WI38 (cell line): ENCODE results near the gene TAS2R20.

Experiments used
- H3K4me3 ChIP-seq: 2 replicates; pipeline ENCODE4 v1.5.1; 2011; ENCODE audit warnings: low read depth, mild to moderate bottlenecking, control low read depth, low read length
- CTCF ChIP-seq: IDR thresholded peaks from 2 replicates; pipeline ENCODE4 v1.5.1; 2012; ENCODE audit warnings: low read depth, mild to moderate bottlenecking, control low read depth, low read length

Gene TAS2R20

GRCh38 chr12:10986812-10987211, 11.3 kb downstream of the TAS2R20 start, which contains the start of gene TAS2R50:
Gene TAS2R50, minus strand, starts transcription at chr12:10986912. Its CDS starts 52 bp downstream, at chr12:10986860.
- no peak for TF ChIP-seq CTCF

GRCh38 chr12:10982244-10982643, 15.9 kb downstream of the TAS2R20 start:
- no peak overlapping the region for H3K4me3 ChIP-seq
- TF ChIP-seq CTCF = no peak

More at GRCh38 chr12:10986812-10987211, 11.3 kb downstream of the TAS2R20 start, which contains the start of gene TAS2R50:
- H3K4me3 ChIP-seq = no peak within 1 kb of the TSS

GRCh38 chr12:10974965-10975364, 23.1 kb downstream of the TAS2R20 start:
- no peak overlapping the region for H3K4me3 ChIP-seq
- TF ChIP-seq CTCF = no peak

- TF ChIP-seq CTCF = no peak
- H3K4me3 ChIP-seq = no peak overlapping the region
Measured at GRCh38 chr12:10968765-10969456, 29.2 kb downstream of the TAS2R20 start.

- no peak for TF ChIP-seq CTCF
- no peak overlapping the region for H3K4me3 ChIP-seq
Measured at GRCh38 chr12:10967409-10967808, 30.7 kb downstream of the TAS2R20 start.

- no peak overlapping the region for H3K4me3 ChIP-seq
- TF ChIP-seq CTCF = no peak
Measured at GRCh38 chr12:10966314-10966713, 31.8 kb downstream of the TAS2R20 start.

- no peak overlapping the region for H3K4me3 ChIP-seq
- no peak for TF ChIP-seq CTCF
Measured at GRCh38 chr12:10965476-10965875, 32.6 kb downstream of the TAS2R20 start.
